C4-2B (cell line): ENCODE results near the gene CFAP68.

Source experiments
- ZFX ChIP-seq: fragments of 450-650 bp; IDR thresholded peaks from 2 replicates; pipeline ENCODE4 v1.6.1; 2017
- TF ChIP-seq, protein P1 (sequence below): fragments of 450-650 bp; conservative IDR thresholded peaks from 2 replicates; pipeline ENCODE4 v1.5.1; 2017; ENCODE audit warnings: mild to moderate bottlenecking

GRCh38 chr11:111846636-111847035, 32.7 kb upstream of the CFAP68 start:
- TF ChIP-seq, protein P1, sequence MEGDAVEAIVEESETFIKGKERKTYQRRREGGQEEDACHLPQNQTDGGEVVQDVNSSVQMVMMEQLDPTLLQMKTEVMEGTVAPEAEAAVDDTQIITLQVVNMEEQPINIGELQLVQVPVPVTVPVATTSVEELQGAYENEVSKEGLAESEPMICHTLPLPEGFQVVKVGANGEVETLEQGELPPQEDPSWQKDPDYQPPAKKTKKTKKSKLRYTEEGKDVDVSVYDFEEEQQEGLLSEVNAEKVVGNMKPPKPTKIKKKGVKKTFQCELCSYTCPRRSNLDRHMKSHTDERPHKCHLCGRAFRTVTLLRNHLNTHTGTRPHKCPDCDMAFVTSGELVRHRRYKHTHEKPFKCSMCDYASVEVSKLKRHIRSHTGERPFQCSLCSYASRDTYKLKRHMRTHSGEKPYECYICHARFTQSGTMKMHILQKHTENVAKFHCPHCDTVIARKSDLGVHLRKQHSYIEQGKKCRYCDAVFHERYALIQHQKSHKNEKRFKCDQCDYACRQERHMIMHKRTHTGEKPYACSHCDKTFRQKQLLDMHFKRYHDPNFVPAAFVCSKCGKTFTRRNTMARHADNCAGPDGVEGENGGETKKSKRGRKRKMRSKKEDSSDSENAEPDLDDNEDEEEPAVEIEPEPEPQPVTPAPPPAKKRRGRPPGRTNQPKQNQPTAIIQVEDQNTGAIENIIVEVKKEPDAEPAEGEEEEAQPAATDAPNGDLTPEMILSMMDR = no peak
- no peak for TF ChIP-seq ZFX
